ENCODE results near the gene NCOA5. TPM values are rescaled to one million over a fixed set of nuclear protein-coding genes. Genes with fewer than 3 reads are reported as not detected.
A peak's percentile ranks its signal among the peaks of the same experiment; 100 is the strongest.

Gene NCOA5
- total and polyA plus RNA-seq, 10 of the 15 experiments (the other 5 are each of a cell fraction or from before 2014, with no cell fraction given), result 7.7 to 38.1 (median 30.1) TPM

DNA sequence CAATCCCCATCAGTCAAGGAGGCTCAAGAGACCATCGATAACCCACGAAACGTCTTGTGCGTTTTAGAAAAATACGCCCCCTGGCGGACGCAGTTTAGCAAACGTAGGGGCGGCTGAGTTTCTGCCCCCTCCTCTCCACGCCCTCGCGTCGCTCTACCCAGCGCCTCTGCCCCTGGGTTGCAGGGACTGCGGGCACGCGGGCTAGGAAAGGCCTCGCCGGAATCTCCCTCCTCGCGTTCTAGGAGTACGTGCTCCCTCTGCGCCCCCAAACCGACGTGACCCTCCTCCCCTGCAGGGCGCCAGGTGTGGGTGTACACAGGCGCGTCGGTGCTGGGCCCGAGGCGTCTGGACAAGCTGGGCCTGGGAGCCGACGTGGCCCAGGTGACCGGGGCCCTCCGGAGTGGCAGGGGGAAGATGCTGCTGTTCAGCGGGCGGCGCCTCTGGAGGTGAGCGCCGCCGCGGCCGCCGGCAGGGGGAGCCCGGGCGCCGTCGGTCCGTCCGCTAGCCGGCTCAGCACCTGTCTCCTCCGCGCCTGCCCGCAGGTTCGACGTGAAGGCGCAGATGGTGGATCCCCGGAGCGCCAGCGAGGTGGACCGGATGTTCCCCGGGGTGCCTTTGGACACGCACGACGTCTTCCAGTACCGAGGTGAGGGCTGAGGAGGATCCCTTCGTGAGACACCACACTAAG is 75.8 kb downstream of the NCOA5 start (continued):
- TF ChIP-seq TCF12 (IDR thresholded peaks at IDR 0.05; ENCODE audit: low read depth, low read length), result peak; percentile 83
- TF ChIP-seq GATAD2B (conservative IDR thresholded peaks at IDR 0.05; ENCODE audit: low read depth), result peak; percentile 73; the same call in 1 of the 2 replicates
- TF ChIP-seq, protein P1, sequence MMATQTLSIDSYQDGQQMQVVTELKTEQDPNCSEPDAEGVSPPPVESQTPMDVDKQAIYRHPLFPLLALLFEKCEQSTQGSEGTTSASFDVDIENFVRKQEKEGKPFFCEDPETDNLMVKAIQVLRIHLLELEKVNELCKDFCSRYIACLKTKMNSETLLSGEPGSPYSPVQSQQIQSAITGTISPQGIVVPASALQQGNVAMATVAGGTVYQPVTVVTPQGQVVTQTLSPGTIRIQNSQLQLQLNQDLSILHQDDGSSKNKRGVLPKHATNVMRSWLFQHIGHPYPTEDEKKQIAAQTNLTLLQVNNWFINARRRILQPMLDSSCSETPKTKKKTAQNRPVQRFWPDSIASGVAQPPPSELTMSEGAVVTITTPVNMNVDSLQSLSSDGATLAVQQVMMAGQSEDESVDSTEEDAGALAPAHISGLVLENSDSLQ (IDR thresholded peaks at IDR 0.05), result peak; percentile 51
- 0 out of 2 replicates have a peak, but pooled peaks have one; percentile 35 for TF ChIP-seq ZNF217 (IDR thresholded peaks at IDR 0.05)
- TF ChIP-seq TCF3 (IDR thresholded peaks at IDR 0.05; ENCODE audit: borderline replicate concordance, insufficient read depth, low read depth, low read length), result peak; percentile 45; the same call in 1 of the 2 replicates
- no peak for TF ChIP-seq USF1 (IDR thresholded peaks at IDR 0.05; ENCODE audit: borderline replicate concordance, extremely low read length, insufficient read depth, low read depth, low read length)
- TF ChIP-seq PAX5 (IDR thresholded peaks at IDR 0.05; ENCODE audit: borderline replicate concordance, low read depth, low read length), result no peak
- TF ChIP-seq DPF2 (IDR thresholded peaks at IDR 0.05), result peak; percentile 74
- TF ChIP-seq SP1 (IDR thresholded peaks at IDR 0.05; ENCODE audit: low read depth, low read length), result no peak
- peak; percentile 59; the same call in 1 of the 2 replicates for TF ChIP-seq NR2F1 (conservative IDR thresholded peaks at IDR 0.05)
- TF ChIP-seq SRF (IDR thresholded peaks at IDR 0.05; ENCODE audit: low read depth in 2 of 2, low read length in 2 of 2), result no peak
- TF ChIP-seq RCOR1 (conservative IDR thresholded peaks at IDR 0.05; ENCODE audit: low read depth, low read length), result 0 out of 2 replicates have a peak, but pooled peaks have one; percentile 75
- peak; percentile 82; the same call in 1 of the 2 replicates for TF ChIP-seq NFXL1 (IDR thresholded peaks at IDR 0.05; ENCODE audit: borderline replicate concordance)
- 0 out of 2 replicates have a peak, but pooled peaks have one; percentile 34 for TF ChIP-seq ZBTB33 (IDR thresholded peaks at IDR 0.05)

All from GM12878 (cell line).